Measurements from ENCODE around the gene TMEM131.

TMEM131 gene

DNA sequence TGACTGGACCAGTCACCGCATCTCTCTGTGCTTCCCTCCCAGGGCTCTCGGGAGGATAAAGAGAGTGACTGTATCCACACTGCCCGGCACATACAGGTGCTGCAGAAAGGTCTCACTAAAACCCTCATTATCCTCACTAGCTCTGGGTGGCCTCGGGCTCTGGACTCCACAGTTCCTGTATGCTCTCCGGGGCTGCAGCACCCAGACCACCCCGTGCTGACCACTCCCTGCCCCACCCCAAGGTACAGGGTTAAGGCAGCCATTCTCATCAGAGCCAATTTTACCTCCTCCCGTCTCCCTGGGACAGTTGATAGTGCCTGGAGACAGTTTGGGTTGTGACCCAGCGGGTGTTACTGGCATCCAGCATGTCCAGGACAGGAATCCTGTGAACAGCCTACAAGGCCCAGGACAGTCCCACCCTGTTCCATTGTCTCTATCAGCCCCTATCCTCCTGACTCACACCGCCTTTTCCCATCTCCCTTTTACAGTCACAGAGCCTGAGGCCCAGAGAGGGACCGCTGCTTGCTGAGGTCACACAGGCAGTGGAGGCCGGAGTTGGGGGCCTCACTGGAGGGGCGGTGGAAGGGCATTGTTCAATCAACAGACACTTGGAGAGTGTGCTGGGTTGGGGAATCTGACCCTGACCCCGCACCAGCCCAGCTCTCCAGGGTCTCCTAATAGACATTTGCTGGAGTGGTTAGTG is 280.6 kb downstream of the TMEM131 start:
- no peak for DNase-seq
- ATAC-seq (ENCODE audit: insufficient read depth, low read depth): no peak
- H3K27me3 ChIP-seq (ENCODE audit: insufficient read depth, low read length, poor library complexity): no peaks in the 10 kb centered on the region
- peaks cover 12% of the 10 kb centered on the region for H4K20me1 ChIP-seq (ENCODE audit: insufficient read depth, low read length)
- H3K27ac ChIP-seq (ENCODE audit: low read length): peak overlapping the region; percentile 98
- H3K9me3 ChIP-seq (ENCODE audit: insufficient read depth, low read length, severe bottlenecking): no peaks in the 10 kb centered on the region
- H3K4me1 ChIP-seq (ENCODE audit: insufficient read depth, low read length): peaks cover 90% of the 10 kb centered on the region
- peak overlapping the region; percentile 84 for H3K4me2 ChIP-seq (ENCODE audit: insufficient read depth, low read length)
- H3K36me3 ChIP-seq (ENCODE audit: insufficient read depth, low read length): peaks cover 51% of the 10 kb centered on the region
- peak overlapping the region; percentile 98 for H3K9ac ChIP-seq (ENCODE audit: low read depth, low read length)
- no peak overlapping the region for H2AFZ ChIP-seq (ENCODE audit: low read depth, low read length)
- TF ChIP-seq, protein P1, sequence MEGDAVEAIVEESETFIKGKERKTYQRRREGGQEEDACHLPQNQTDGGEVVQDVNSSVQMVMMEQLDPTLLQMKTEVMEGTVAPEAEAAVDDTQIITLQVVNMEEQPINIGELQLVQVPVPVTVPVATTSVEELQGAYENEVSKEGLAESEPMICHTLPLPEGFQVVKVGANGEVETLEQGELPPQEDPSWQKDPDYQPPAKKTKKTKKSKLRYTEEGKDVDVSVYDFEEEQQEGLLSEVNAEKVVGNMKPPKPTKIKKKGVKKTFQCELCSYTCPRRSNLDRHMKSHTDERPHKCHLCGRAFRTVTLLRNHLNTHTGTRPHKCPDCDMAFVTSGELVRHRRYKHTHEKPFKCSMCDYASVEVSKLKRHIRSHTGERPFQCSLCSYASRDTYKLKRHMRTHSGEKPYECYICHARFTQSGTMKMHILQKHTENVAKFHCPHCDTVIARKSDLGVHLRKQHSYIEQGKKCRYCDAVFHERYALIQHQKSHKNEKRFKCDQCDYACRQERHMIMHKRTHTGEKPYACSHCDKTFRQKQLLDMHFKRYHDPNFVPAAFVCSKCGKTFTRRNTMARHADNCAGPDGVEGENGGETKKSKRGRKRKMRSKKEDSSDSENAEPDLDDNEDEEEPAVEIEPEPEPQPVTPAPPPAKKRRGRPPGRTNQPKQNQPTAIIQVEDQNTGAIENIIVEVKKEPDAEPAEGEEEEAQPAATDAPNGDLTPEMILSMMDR (IDR thresholded peaks at IDR 0.05; ENCODE audit: borderline replicate concordance, extremely low read depth, low read length, poor library complexity, severe bottlenecking): no peak
- no peak for TF ChIP-seq EZH2 (IDR thresholded peaks at IDR 0.05; ENCODE audit: borderline replicate concordance, low read depth, low read length, severe bottlenecking)
- peaks cover 77% of the 10 kb centered on the region for H3K79me2 ChIP-seq (ENCODE audit: insufficient read depth, low read length)
- peak overlapping the region; percentile 62 to 87; a peak in 3 of 4 replicates for H3K4me3 ChIP-seq (ENCODE audit: low read depth in 1 of 2, low read length in 2 of 2)

GRCh38 chr2:97714084-97714949 is 281.4 kb downstream of the TMEM131 start:
- H3K79me2 ChIP-seq (ENCODE audit: insufficient read depth, low read length): peaks cover 69% of the 10 kb centered on the region
- peaks cover 43% of the 10 kb centered on the region for H3K36me3 ChIP-seq (ENCODE audit: insufficient read depth, low read length)
- H2AFZ ChIP-seq (ENCODE audit: low read depth, low read length): peak overlapping the region; percentile 72
- peak overlapping the region; percentile 84 for H3K4me2 ChIP-seq (ENCODE audit: insufficient read depth, low read length)
- DNase-seq (peak; percentile 37), ATAC-seq (ENCODE audit: insufficient read depth, low read depth) (no peak)
- peak overlapping the region; percentile 62 to 87 for H3K4me3 ChIP-seq (ENCODE audit: low read depth in 1 of 2, low read length in 2 of 2)
- H3K27me3 ChIP-seq (ENCODE audit: insufficient read depth, low read length, poor library complexity): no peaks in the 10 kb centered on the region
- peak overlapping the region; percentile 98 for H3K27ac ChIP-seq (ENCODE audit: low read length)
- TF ChIP-seq EZH2 (IDR thresholded peaks at IDR 0.05; ENCODE audit: borderline replicate concordance, low read depth, low read length, severe bottlenecking): no peak
- TF ChIP-seq, protein P1 (IDR thresholded peaks at IDR 0.05; ENCODE audit: borderline replicate concordance, extremely low read depth, low read length, poor library complexity, severe bottlenecking): no peak
- H3K4me1 ChIP-seq (ENCODE audit: insufficient read depth, low read length): peaks cover 85% of the 10 kb centered on the region
- no peaks in the 10 kb centered on the region for H3K9me3 ChIP-seq (ENCODE audit: insufficient read depth, low read length, severe bottlenecking)
- H3K9ac ChIP-seq (ENCODE audit: low read depth, low read length): peak overlapping the region; percentile 98
- H4K20me1 ChIP-seq (ENCODE audit: insufficient read depth, low read length): peaks cover 5% of the 10 kb centered on the region

DNA sequence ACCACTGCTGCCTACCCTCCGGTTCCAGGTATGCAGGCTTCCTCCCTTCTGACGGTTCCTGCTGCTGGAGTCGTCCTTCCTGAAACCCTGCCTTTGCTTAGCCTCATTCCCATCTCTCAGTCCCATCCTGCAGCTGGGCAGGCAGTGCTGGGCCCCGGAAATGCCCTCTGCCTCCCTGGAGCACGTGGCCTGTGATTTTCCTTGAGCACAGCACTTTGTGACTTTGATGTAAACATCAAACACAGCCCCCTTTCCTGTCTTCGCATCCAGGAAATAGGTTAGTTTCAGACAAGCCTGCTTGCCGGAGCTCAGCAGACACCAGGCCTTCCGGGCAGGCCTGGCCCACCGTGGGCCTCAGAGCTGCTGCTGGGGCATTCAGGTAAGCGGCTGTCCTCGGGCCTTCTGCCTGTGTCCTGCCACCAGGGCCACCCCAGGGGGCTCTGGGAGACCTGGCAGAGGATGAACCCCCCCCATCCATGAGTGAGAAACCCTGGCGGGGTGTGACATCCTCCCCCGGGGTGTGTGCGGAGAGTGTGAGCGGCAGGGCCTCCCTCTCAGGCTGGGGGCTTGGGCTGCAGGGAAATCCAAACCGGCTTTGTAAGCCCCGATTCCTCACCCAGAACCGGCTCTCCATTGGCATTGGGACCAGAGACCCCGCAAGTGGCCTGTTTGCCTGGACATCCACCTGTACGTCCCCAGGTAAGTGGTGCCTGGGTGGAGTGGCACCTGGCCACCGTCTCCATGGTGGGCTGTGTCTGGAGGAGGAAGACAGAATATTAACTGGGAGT is 282.3 kb downstream of the TMEM131 start, which contains the start of gene ZAP70:
TSS of gene ZAP70 (plus strand) at position 281 of the 788 bp plus-strand sequence. CDS start 10,461 bp downstream, outside the sequence.
- no peaks in the 10 kb centered on the region; the same call in 1 of the 2 replicates for H4K20me1 ChIP-seq (ENCODE audit: insufficient read depth, low read length)
- peak; percentile 89 for DNase-seq
- ATAC-seq (ENCODE audit: insufficient read depth, low read depth): peak; percentile 82
- peak within 1 kb of the TSS; percentile 84 for H3K4me2 ChIP-seq (ENCODE audit: insufficient read depth, low read length)
- peak within 1 kb of the TSS; percentile 72 for H2AFZ ChIP-seq (ENCODE audit: low read depth, low read length)
- H3K9me3 ChIP-seq (ENCODE audit: insufficient read depth, low read length, severe bottlenecking): no peaks in the 10 kb centered on the region
- peaks cover 62% of the 10 kb centered on the region for H3K79me2 ChIP-seq (ENCODE audit: insufficient read depth, low read length)
- H3K27ac ChIP-seq (ENCODE audit: low read length): peak within 1 kb of the TSS; percentile 98
- H3K27me3 ChIP-seq (ENCODE audit: insufficient read depth, low read length, poor library complexity): no peaks in the 10 kb centered on the region
- no peak for TF ChIP-seq EZH2 (IDR thresholded peaks at IDR 0.05; ENCODE audit: borderline replicate concordance, low read depth, low read length, severe bottlenecking)
- TF ChIP-seq, protein P1 (IDR thresholded peaks at IDR 0.05; ENCODE audit: borderline replicate concordance, extremely low read depth, low read length, poor library complexity, severe bottlenecking): no peak
- peak within 1 kb of the TSS; percentile 98 for H3K9ac ChIP-seq (ENCODE audit: low read depth, low read length)
- H3K36me3 ChIP-seq (ENCODE audit: insufficient read depth, low read length): peaks cover 41% of the 10 kb centered on the region
- H3K4me1 ChIP-seq (ENCODE audit: insufficient read depth, low read length): peaks cover 77% of the 10 kb centered on the region
- peak within 1 kb of the TSS; percentile 62 to 87 for H3K4me3 ChIP-seq (ENCODE audit: low read depth in 1 of 2, low read length in 2 of 2)

Measured in DND-41 (cell line).